Lower lobe of right lung (tissue), 2 donors: Measurements from ENCODE around the gene TADA3. TPM values are rescaled to one million over a fixed set of nuclear protein-coding genes. Genes with fewer than 3 reads are reported as not detected.

Experiments
- ATAC-seq, 2 donors: fragments of 200-7000 bp; cut with Tn5 transposase; one replicate each; pipeline ENCODE4 v1.9.1; 2020 to 2022; ENCODE audit warnings: mild to moderate bottlenecking in 2 of 2, moderate library complexity in 2 of 2
- DNase-seq: peaks from one replicate; pipeline ENCODE4 v3.0.0-alpha.2; 2020
- H3K27ac ChIP-seq: fragments of 200-600 bp; one replicate; pipeline ENCODE4 v1.8.0; 2022
- H3K27me3 ChIP-seq: fragments of 200-600 bp; one replicate; pipeline ENCODE4 v1.8.0; 2022; ENCODE audit warnings: low read depth
- H3K36me3 ChIP-seq: fragments of 200-600 bp; one replicate; pipeline ENCODE4 v1.8.0; 2022; ENCODE audit warnings: mild to moderate bottlenecking
- H3K4me1 ChIP-seq: fragments of 200-600 bp; one replicate; pipeline ENCODE4 v1.8.0; 2022
- H3K4me3 ChIP-seq: fragments of 200-600 bp; one replicate; pipeline ENCODE4 v1.8.0; 2022; ENCODE audit warnings: mild to moderate bottlenecking
- H3K9me3 ChIP-seq: fragments of 200-600 bp; one replicate; pipeline ENCODE4 v1.8.0; 2022
- intact Hi-C: fragments of 100-400 bp; cut with DNase I; formaldehyde crosslinking; loops from one replicate; pipeline ENCODE4 v1.11.0; 2022
- total RNA-seq: library from RNA; stranded (reverse); fragmentation: NEBNext Ultra II Directional; extraction: Animal tissue kit (Norgen Biotek cat#: 25700); gene quantifications from one replicate; pipeline ENCODE4 v1.2.1, GENCODE V29; 2021
- TF ChIP-seq, protein P1 (sequence below): fragments of 200-600 bp; IDR thresholded peaks from one replicate; pipeline ENCODE4 v1.8.0; 2022; ENCODE audit warnings: antibody characterized with exemption, mild to moderate bottlenecking
- donor health status: DM: no; HTN: yes; CAD: no; lungs with severe emphysema.

TADA3 gene
- total RNA-seq, 1 donor from 2014 or later, result 53.8 TPM

DNA sequence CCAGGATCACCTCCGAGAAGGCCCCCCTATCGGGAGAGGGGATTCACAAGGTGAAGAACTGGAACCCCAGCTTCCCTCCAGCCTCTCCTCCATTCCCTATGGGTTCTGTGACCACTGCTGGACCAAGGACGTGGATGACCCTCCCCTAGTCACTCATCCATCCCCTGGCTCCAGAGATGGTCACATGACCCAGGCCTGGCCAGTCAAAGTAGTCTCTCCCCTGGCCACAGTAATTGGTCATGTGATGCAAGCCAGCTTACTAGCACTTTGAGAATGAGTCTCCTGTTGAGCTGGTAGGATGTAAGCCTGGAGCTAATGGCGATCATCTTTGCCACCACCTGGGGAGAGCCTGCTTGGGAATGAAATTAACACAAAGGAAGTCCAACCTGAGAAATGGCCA, 26.4 kb downstream of the TADA3 start:
- H3K27me3 ChIP-seq, result no peaks in the 10 kb centered on the region
- intact Hi-C loops, result no loop called here
- peaks cover 45% of the 10 kb centered on the region for H3K36me3 ChIP-seq
- ATAC-seq (no peak), DNase-seq (no peak)
- no peak overlapping the region for H3K4me3 ChIP-seq
- no peaks in the 10 kb centered on the region for H3K9me3 ChIP-seq
- H3K27ac ChIP-seq, result no peak overlapping the region
- TF ChIP-seq, protein P1, sequence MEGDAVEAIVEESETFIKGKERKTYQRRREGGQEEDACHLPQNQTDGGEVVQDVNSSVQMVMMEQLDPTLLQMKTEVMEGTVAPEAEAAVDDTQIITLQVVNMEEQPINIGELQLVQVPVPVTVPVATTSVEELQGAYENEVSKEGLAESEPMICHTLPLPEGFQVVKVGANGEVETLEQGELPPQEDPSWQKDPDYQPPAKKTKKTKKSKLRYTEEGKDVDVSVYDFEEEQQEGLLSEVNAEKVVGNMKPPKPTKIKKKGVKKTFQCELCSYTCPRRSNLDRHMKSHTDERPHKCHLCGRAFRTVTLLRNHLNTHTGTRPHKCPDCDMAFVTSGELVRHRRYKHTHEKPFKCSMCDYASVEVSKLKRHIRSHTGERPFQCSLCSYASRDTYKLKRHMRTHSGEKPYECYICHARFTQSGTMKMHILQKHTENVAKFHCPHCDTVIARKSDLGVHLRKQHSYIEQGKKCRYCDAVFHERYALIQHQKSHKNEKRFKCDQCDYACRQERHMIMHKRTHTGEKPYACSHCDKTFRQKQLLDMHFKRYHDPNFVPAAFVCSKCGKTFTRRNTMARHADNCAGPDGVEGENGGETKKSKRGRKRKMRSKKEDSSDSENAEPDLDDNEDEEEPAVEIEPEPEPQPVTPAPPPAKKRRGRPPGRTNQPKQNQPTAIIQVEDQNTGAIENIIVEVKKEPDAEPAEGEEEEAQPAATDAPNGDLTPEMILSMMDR, result no peak
- peaks cover 42% of the 10 kb centered on the region for H3K4me1 ChIP-seq

DNA sequence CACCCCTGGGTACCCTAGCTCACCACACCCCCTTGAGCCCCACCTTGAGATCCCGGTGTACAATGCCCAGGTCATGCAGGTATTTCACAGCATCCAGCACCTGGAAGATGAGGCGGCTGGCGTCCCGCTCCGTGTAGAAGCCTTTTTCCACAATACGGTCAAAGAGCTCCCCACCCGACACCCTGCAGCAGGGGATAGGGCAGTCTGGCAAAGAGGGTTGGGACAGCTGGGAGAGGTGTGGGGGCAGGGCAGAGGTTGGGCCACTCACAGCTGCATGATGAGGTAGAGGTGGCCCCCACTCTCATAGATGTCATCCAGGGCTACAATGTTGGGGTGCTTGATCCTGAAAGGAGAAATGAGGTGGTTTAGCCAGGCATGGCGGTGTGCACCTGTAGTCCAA, 29.4 kb downstream of the TADA3 start:
- Histone ChIP-seq H3K27me3 (no peaks in the 10 kb centered on the region), H3K9me3 (no peaks in the 10 kb centered on the region), H3K36me3 (peaks cover 75% of the 10 kb centered on the region), H3K27ac (no peak overlapping the region), H3K4me1 (peaks cover 14% of the 10 kb centered on the region), H3K4me3 (no peak overlapping the region)
- TF ChIP-seq, protein P1, result no peak
- ATAC-seq (no peak), DNase-seq (no peak)
- intact Hi-C loops, result no loop called here

DNA sequence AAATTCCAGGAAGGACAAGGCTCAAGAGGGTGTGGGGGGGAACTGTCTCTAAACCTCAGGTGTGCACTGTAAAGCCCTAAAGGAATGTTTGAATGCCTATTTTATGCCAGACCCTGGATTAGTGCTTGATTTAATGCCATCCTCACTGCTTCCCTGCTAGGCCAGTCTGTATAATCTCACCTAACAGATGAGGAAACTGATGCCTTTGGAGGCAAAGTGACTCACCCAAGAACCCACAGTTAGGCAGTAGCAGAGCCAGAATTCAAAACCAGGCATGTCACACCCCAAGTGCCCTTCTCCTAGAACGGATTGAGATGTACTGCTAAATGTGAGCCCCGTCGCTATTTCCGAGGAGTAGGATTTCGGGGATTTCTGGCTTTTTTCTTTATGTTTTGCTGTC, 30.4 kb downstream of the TADA3 start:
- no peaks in the 10 kb centered on the region for H3K9me3 ChIP-seq
- H3K4me3 ChIP-seq, result no peak overlapping the region
- no peaks in the 10 kb centered on the region for H3K27me3 ChIP-seq
- TF ChIP-seq, protein P1, result no peak
- intact Hi-C loops, result no loop called here
- peaks cover 85% of the 10 kb centered on the region for H3K36me3 ChIP-seq
- no peak for DNase-seq
- peaks cover 5% of the 10 kb centered on the region for H3K4me1 ChIP-seq
- no peak for ATAC-seq
- H3K27ac ChIP-seq, result no peak overlapping the region

DNA sequence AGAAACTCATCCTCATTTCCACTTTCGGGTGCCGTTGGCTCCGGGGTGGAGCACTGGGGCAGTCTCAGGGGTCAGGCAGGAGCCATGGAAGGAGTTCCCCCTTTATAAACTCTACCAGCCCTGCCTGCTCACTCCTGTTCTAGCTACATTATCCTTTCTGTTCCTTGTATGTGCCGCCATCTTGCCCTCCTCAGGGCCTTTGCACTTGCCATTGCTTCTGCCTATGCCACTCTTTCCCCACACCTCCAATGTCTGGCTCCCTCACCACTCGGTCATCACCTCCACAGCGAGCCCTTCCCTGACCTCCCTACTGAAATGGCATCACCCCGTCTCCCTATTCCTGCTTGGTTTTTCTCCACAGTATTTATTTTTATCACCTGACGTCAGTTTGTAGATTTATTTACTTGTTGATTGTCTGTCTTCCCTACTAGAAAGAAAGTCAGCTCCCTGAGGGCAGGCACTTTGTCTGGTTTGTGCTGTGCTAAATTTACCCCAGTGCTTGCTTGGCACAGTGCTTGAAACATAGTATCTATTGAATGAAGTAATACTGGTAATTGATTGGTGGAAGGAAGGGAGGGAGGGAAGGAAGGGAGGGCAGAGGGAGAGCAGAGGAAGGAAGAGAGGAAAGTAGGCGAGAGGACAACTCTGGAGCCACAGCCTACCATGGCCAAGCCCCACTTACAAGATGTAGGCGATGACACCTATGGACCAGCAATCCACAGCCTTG, 31.3 kb downstream of the TADA3 start:
- no peak overlapping the region for H3K4me3 ChIP-seq
- H3K27ac ChIP-seq, result no peak overlapping the region
- no peaks in the 10 kb centered on the region for H3K9me3 ChIP-seq
- intact Hi-C loops, result no loop called here
- H3K4me1 ChIP-seq, result no peaks in the 10 kb centered on the region
- H3K27me3 ChIP-seq, result no peaks in the 10 kb centered on the region
- no peak for ATAC-seq
- TF ChIP-seq, protein P1, result no peak
- DNase-seq, result no peak
- H3K36me3 ChIP-seq, result peaks cover 94% of the 10 kb centered on the region

DNA sequence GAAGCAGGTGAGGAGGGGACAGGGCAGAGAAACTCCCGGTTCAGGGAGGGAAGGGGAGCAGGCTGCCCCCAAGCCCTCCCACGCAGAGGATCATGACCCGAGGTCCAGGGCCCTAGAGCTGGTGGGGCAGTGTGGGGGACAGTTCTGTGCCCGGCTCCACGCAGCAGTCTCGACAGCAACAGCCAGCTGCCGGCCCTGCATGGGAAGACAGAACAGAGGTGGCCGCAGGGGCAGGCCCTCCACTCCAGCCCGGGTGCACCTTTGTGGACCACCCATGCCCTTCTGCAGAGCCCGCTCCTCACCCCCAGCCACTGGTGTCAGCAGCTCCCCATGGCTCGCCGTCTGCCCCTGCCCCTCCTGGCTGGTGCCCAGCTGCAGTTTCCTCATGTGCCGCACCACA, 34.8 kb downstream of the TADA3 start:
- no peak overlapping the region for H3K4me3 ChIP-seq
- peaks cover 10% of the 10 kb centered on the region for H3K4me1 ChIP-seq
- H3K36me3 ChIP-seq, result peaks cover 87% of the 10 kb centered on the region
- ATAC-seq, result no peak
- intact Hi-C loops, result no loop called here
- no peak for DNase-seq
- TF ChIP-seq, protein P1, result no peak
- H3K27ac ChIP-seq, result no peak overlapping the region
- H3K27me3 ChIP-seq, result no peaks in the 10 kb centered on the region
- H3K9me3 ChIP-seq, result no peaks in the 10 kb centered on the region
